ENCODE results near the gene INPP5E.

Gene INPP5E

DNA sequence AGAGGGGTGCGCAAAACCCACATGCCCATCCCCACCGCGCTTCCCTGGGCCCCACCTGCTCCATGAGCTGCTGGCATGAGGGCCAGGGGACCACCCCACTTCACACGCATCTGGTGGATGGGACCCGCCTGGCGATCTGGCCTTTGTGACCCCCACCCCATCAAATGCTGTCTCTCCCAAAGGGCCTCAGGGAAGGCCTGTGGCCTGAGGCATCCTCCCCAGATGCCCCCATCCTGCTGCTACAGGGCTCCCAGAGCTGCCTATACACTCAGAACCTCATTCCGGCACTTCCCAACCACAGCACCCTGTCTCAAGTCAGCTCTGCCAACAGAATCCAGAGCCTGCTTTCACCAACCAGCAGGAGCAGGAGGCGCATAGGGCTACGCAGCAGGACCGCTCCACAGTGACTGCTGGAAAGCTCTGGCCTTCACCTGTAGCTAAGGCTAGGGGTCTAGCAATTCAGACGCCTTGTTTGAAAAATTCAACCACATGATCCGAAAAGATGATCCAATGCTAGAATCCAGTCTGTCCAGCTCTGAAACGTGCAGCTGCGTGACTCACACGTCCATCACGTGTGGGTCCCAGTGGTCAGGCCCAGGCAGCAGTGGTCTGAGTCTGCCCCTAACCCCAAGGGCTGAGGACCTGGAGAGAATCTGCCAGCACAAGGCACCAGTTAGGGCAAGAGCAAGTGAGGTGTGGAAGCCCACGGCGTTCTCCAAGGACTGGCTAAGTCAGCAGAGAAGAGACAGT is 38.3 kb downstream of the INPP5E start:
- Histone ChIP-seq H3K27ac (no peak overlapping the region), H3K4me1 (ENCODE audit: control insufficient read depth in 1 of 2, insufficient read depth in 1 of 2, low read depth in 1 of 2, low read length in 1 of 2) (peaks cover 15 to 17% of the 10 kb centered on the region in 2 experiments), H3K27me3 (peaks cover 5% of the 10 kb centered on the region), H3K4me3 (ENCODE audit: low read depth in 1 of 2, low read length in 1 of 2) (no peak overlapping the region), H3K9me3 (no peaks in the 10 kb centered on the region), H3K36me3 (peaks cover 37% of the 10 kb centered on the region)
- TF ChIP-seq, protein P1, sequence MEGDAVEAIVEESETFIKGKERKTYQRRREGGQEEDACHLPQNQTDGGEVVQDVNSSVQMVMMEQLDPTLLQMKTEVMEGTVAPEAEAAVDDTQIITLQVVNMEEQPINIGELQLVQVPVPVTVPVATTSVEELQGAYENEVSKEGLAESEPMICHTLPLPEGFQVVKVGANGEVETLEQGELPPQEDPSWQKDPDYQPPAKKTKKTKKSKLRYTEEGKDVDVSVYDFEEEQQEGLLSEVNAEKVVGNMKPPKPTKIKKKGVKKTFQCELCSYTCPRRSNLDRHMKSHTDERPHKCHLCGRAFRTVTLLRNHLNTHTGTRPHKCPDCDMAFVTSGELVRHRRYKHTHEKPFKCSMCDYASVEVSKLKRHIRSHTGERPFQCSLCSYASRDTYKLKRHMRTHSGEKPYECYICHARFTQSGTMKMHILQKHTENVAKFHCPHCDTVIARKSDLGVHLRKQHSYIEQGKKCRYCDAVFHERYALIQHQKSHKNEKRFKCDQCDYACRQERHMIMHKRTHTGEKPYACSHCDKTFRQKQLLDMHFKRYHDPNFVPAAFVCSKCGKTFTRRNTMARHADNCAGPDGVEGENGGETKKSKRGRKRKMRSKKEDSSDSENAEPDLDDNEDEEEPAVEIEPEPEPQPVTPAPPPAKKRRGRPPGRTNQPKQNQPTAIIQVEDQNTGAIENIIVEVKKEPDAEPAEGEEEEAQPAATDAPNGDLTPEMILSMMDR (IDR thresholded peaks at IDR 0.05): no peak

DNA sequence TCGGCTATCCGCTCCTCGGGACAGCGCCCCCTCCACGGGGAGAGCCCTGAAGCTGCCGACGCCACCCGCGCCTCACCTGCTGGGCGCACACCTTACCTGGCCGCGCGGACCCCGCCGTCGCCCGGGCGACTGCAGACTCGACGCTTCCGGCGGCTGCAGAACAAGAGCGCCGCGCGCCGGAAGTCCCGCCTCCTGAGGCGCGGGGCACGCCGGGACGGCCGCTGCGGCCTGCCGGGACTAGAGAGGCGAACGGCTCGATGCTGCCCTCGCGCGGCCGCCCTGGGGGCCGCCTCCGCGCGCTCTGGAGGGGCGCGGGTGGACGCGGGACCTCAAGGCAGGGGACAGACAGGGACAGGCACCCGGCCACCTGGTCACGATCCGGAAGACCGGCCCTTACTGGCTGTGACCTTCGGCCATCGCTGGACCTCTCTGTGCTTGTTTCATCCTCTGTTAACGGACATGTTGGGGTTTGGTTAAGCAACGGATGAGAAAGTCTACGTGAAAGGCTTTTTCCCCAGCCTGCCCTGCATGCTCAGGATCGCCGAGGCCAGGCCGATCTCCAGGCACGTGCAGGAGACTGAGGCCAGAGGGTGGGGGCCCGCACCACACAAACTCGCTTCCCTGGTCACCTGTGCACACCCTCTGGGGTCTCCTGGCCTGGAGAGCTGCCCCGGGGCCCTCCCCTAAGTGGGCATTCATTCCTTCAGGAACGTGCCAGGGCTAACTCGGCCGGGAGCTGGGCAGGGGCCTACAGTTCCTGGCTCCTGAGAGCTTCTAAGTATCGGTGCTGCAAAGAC is 39.4 kb downstream of the INPP5E start, which contains the start of gene SNAPC4:
TSS of gene SNAPC4 (minus strand) at position 133 of the 797 bp plus-strand sequence. CDS start 1,742 bp downstream, outside the sequence.
- Histone ChIP-seq H3K4me3 (ENCODE audit: low read depth in 1 of 2, low read length in 1 of 2) (peak within 1 kb of the TSS; percentile 81 to 93), H3K4me1 (ENCODE audit: control insufficient read depth in 1 of 2, insufficient read depth in 1 of 2, low read depth in 1 of 2, low read length in 1 of 2) (peaks cover 15 to 17% of the 10 kb centered on the region in 2 experiments), H3K27ac (peak within 1 kb of the TSS; percentile 57), H3K36me3 (peaks cover 45% of the 10 kb centered on the region), H3K9me3 (no peaks in the 10 kb centered on the region), H3K27me3 (peaks cover 5% of the 10 kb centered on the region)
- TF ChIP-seq, protein P1 (IDR thresholded peaks at IDR 0.05): peak; percentile 99

DNA sequence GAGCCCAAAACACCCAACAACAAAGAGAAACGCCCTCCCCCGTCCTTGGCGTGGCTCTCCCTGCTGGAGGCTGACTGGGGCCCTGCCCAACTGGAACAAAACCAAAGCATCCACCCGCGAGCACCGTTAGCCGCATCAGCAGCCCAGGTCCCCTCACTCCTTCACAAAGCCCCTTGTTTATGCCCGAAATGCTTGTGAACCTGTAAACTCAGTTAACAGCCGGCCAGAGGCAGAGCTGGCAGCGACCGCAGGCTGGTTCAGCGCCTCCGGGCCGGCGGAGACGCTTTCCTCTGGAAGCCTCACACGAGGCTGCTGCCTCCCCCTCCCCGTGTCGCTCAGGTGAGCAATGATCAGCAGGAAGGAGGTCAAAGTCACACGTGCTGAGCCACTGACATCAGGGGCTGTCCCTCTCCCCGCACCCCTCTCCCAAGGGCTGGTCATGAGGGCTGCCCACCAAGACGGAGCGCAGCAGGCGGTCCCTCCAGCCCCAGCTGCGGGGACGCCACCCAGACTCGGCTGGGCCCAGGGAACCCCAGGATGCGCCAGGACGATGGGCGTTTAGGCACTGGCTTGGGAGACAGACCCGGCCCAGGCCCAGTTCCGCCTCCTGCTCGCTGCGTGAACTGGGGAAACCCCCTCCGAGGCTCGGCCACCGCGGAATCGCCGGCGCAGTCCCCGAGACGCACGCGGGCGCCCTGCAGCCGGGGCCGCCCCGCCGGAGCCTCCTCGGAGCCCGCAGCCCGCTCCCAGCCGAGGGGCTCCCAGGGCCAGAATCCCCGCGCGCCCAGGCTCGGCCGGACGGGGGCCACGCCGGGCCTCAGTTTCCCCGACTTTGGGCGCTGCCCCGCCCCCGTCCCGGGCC is 40.2 kb downstream of the INPP5E start:
- Histone ChIP-seq H3K4me1 (ENCODE audit: control insufficient read depth in 1 of 2, insufficient read depth in 1 of 2, low read depth in 1 of 2, low read length in 1 of 2) (peaks cover 15 to 17% of the 10 kb centered on the region in 2 experiments), H3K27me3 (peaks cover 5% of the 10 kb centered on the region), H3K27ac (peak overlapping the region; percentile 57), H3K36me3 (peaks cover 46% of the 10 kb centered on the region), H3K9me3 (no peaks in the 10 kb centered on the region), H3K4me3 (ENCODE audit: low read depth in 1 of 2, low read length in 1 of 2) (peak overlapping the region; percentile 81 to 93)
- TF ChIP-seq, protein P1 (IDR thresholded peaks at IDR 0.05): no peak

DNA sequence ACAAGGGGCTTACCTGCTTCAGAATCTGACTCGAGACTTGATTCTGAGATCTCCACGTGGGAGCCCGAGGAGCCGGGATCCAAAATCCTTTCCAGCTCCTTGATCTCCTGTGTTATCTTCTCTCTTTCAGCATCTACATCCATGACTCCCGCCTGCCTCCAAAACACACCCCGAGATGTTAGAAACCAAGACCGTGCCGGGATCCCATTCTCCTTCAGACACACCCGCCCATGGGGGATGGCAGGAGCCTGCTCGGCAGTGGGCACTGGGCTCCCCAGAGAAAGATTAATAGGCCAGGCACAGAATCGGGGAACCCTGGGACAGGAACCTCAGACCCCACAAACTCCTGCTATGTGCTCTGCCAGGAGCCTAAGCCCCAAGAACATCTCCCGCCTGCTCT is 41.4 kb downstream of the INPP5E start:
- Histone ChIP-seq H3K27me3 (peaks cover 5% of the 10 kb centered on the region), H3K4me1 (ENCODE audit: control insufficient read depth in 1 of 2, insufficient read depth in 1 of 2, low read depth in 1 of 2, low read length in 1 of 2) (peaks cover 15 to 17% of the 10 kb centered on the region in 2 experiments), H3K4me3 (ENCODE audit: low read depth in 1 of 2, low read length in 1 of 2) (no peak overlapping the region), H3K9me3 (no peaks in the 10 kb centered on the region), H3K27ac (no peak overlapping the region), H3K36me3 (peaks cover 49% of the 10 kb centered on the region)
- TF ChIP-seq, protein P1 (IDR thresholded peaks at IDR 0.05): no peak

DNA sequence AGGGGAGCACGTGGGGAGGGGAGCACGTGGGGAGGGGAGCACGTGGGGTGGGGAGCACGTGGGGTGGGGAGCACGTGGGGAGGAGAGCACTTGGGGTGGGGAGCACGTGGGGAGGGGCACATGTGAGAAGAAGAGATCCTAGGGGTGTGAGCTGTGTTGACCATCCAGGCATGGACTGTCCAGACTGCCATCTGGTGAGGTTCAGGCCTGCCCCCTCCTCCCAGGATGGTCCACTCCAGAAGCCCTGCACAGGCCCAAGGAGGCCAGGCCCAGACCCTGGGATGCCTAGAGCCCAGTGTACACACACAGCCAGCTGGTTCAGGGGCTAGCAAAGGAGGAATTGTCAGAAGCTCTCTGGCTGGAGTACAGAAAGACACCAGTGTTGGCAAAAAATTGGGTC is 42.0 kb downstream of the INPP5E start:
- no peak overlapping the region for H3K4me3 ChIP-seq (ENCODE audit: low read depth in 1 of 2, low read length in 1 of 2)
- peaks cover 15 to 17% of the 10 kb centered on the region in 2 experiments for H3K4me1 ChIP-seq (ENCODE audit: control insufficient read depth in 1 of 2, insufficient read depth in 1 of 2, low read depth in 1 of 2, low read length in 1 of 2)
- no peaks in the 10 kb centered on the region for H3K9me3 ChIP-seq
- peaks cover 5% of the 10 kb centered on the region for H3K27me3 ChIP-seq
- TF ChIP-seq, protein P1 (IDR thresholded peaks at IDR 0.05): no peak
- no peak overlapping the region for H3K27ac ChIP-seq
- peaks cover 55% of the 10 kb centered on the region for H3K36me3 ChIP-seq
